ENCODE results near the gene UBR4. TPM values are rescaled to one million over a fixed set of nuclear protein-coding genes. Genes with fewer than 3 reads are reported as not detected.
"Not testable (repeated sequence)": the region's sequence is repeated elsewhere in the genome, so short reads cannot be mapped to it uniquely, and the experiment has no call there.

The UBR4 gene
- total RNA-seq, 1 experiment from 2014 or later = 107 TPM

DNA sequence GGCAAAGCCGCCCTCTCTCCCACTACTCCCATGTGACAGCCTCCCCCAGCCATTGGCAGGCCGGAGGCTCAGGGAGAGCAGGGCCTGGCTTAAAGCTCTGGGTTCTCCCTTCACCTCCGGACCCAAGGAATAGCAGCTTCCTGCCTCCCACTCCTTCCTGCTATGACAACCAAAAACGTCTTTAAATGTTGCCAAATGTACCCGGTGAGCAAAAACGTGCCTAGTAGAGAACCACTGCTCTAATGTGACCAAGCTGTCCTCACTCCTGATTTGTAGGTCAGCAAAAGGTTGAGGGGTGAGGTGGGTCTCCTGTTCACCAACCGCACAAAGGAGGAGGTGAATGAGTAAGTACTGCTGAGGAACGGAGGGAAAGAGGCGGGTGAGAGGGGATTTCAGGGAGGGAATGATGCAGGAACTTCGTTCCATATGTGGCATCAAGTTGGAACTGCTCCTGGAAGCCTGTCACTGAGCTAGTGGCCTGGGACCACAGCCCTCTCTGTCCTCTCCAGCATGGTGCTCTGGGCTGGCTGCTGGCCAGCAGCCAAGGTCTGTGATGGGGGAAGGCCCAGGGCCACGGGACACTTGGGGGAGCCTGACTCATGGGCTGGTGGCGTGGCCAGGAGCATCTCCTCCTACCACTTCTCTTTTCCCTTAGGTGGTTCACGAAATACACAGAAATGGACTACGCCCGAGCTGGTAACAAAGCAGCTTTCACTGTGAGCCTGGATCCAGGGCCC, 47.3 kb upstream of the UBR4 start:
- peaks cover 15 to 58% of the 10 kb centered on the region in 2 experiments; a peak in 3 of 4 replicates for H3K36me3 ChIP-seq (ENCODE audit: control insufficient read depth in 1 of 2, insufficient read depth in 2 of 2, low read length in 2 of 2)
- H2AFZ ChIP-seq (ENCODE audit: low read depth, low read length, poor library complexity, severe bottlenecking) = no peak overlapping the region
- intact Hi-C loops (cut with micrococcal nuclease) = no loop called here
- H3K4me3 ChIP-seq (replicated peaks in 1 of 2; ENCODE audit: low read depth in 1 of 2, low read length in 2 of 2) = no peak overlapping the region
- ChIA-PET CTCF (no interaction called here), RAD21 (ENCODE audit: low non-redundant PET in 1 of 2, low total read pairs in 2 of 2, uncharacterized antibody in 2 of 2, unreplicated experiment in 2 of 2) (no interaction called here), POLR2A (no interaction called here)
- H3K9me3 ChIP-seq (ENCODE audit: control insufficient read depth in 1 of 2, insufficient read depth in 1 of 2, low read depth in 1 of 2, low read length in 2 of 2) = no peaks in the 10 kb centered on the region
- no peak for DNase-seq (ENCODE audit: low read depth, low spot score)
- no peak overlapping the region for H3K27ac ChIP-seq (ENCODE audit: low read depth, low read length)
- H3K4me1 ChIP-seq (ENCODE audit: control insufficient read depth in 1 of 2, insufficient read depth in 2 of 2, low read length in 2 of 2) = peaks cover 9 to 24% of the 10 kb centered on the region in 2 experiments
- ATAC-seq = no peak
- H3K9ac ChIP-seq (ENCODE audit: low read length) = no peak overlapping the region
- BruUV-seq (replicated peaks) = no TSS peak
- no peaks in the 10 kb centered on the region for H3K9me2 ChIP-seq (ENCODE audit: insufficient read depth)
- H4K20me1 ChIP-seq (ENCODE audit: insufficient read depth) = peaks cover 20% of the 10 kb centered on the region; the same call in 1 of the 2 replicates
- TF ChIP-seq FOSL1 (IDR thresholded peaks at IDR 0.05; ENCODE audit: low read depth) = no peak
- TF ChIP-seq TCF7L2 (IDR thresholded peaks at IDR 0.05; ENCODE audit: borderline replicate concordance, extremely low read depth, insufficient read depth, insufficient read length) = no peak
- no peak for TF ChIP-seq ZFX (IDR thresholded peaks at IDR 0.05)
- TF ChIP-seq, protein P1, sequence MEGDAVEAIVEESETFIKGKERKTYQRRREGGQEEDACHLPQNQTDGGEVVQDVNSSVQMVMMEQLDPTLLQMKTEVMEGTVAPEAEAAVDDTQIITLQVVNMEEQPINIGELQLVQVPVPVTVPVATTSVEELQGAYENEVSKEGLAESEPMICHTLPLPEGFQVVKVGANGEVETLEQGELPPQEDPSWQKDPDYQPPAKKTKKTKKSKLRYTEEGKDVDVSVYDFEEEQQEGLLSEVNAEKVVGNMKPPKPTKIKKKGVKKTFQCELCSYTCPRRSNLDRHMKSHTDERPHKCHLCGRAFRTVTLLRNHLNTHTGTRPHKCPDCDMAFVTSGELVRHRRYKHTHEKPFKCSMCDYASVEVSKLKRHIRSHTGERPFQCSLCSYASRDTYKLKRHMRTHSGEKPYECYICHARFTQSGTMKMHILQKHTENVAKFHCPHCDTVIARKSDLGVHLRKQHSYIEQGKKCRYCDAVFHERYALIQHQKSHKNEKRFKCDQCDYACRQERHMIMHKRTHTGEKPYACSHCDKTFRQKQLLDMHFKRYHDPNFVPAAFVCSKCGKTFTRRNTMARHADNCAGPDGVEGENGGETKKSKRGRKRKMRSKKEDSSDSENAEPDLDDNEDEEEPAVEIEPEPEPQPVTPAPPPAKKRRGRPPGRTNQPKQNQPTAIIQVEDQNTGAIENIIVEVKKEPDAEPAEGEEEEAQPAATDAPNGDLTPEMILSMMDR (IDR thresholded peaks at IDR 0.05 in 2 of 3, conservative IDR thresholded peaks at IDR 0.05 in 1 of 3; ENCODE audit: borderline replicate concordance in 1 of 3, insufficient read depth in 1 of 3, low read depth in 2 of 3, low read length in 2 of 3) = no peak
- no peak for TF ChIP-seq EZH2phosphoT487 (IDR thresholded peaks at IDR 0.05; ENCODE audit: borderline replicate concordance)
- H3K27me3 ChIP-seq (ENCODE audit: insufficient read depth, low read length) = no peaks in the 10 kb centered on the region
- H3K79me2 ChIP-seq (ENCODE audit: insufficient read depth, low read length) = peaks cover 56% of the 10 kb centered on the region
- H3K4me2 ChIP-seq (ENCODE audit: low read length) = no peak overlapping the region

DNA sequence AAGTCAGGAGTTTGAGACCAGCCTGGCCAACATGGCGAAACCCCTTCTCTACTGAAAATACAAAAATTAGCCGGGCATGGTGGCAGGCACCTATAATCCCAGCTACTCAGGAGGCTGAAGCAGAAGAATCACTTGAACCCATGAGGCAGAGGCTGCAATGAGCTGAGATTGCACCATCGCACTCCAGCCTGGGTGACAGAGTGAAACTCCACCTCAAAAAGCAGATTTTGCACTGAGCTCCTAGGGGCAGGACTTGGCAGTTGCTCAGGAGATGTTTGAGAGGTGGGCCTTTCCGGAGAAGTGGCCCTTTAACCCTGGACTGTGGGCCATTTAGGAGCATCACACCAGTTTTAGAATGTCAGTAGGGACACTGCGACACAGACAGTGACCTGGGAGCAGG, 46.2 kb upstream of the UBR4 start:
- H3K4me3 ChIP-seq (replicated peaks in 1 of 2; ENCODE audit: low read depth in 1 of 2, low read length in 2 of 2); H3K4me2 ChIP-seq (ENCODE audit: low read length); H3K27ac ChIP-seq (ENCODE audit: low read depth, low read length); BruUV-seq (replicated peaks); CTCF ChIA-PET; POLR2A ChIA-PET; H3K9ac ChIP-seq (ENCODE audit: low read length); RAD21 ChIA-PET (ENCODE audit: low non-redundant PET in 1 of 2, low total read pairs in 2 of 2, uncharacterized antibody in 2 of 2, unreplicated experiment in 2 of 2); H3K9me3 ChIP-seq (ENCODE audit: control insufficient read depth in 1 of 2, insufficient read depth in 1 of 2, low read depth in 1 of 2, low read length in 2 of 2); ATAC-seq; intact Hi-C loops (cut with micrococcal nuclease); H2AFZ ChIP-seq (ENCODE audit: low read depth, low read length, poor library complexity, severe bottlenecking); H3K27me3 ChIP-seq (ENCODE audit: insufficient read depth, low read length); DNase-seq (ENCODE audit: low read depth, low spot score); H3K9me2 ChIP-seq (ENCODE audit: insufficient read depth): not testable (repeated sequence)
- Histone ChIP-seq H3K36me3 (ENCODE audit: control insufficient read depth in 1 of 2, insufficient read depth in 2 of 2, low read length in 2 of 2) (peaks cover 15 to 58% of the 10 kb centered on the region in 2 experiments; a peak in 3 of 4 replicates), H3K79me2 (ENCODE audit: insufficient read depth, low read length) (peaks cover 67% of the 10 kb centered on the region), H3K4me1 (ENCODE audit: control insufficient read depth in 1 of 2, insufficient read depth in 2 of 2, low read length in 2 of 2) (peaks cover 9 to 24% of the 10 kb centered on the region in 2 experiments), H4K20me1 (ENCODE audit: insufficient read depth) (peaks cover 20% of the 10 kb centered on the region; the same call in 1 of the 2 replicates)

Measured in HCT116 (cell line).